ENCODE measurements around the gene PPEF1.
"Not testable (repeated sequence)": the region's sequence is repeated elsewhere in the genome, so short reads cannot be mapped to it uniquely, and the experiment has no call there.

Gene PPEF1

DNA sequence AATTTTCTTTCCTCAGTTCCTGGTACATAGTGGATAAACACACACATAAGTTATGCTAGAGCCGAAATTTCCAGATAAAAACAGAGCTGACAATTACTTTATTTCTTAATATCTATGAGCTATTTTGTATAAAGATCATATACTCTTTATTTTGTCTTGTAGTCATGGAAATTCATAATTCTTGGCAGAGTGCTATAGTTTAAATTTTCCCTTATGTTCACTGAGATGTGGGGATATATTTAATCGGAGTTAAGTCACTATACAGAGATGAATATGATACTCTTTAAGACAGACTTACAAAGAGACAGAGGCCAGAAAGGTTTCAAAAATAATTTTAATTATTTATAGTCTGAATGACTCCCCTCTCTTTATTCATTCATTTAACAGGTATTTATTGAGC lies 89.7 kb downstream of the PPEF1 start:
- no peak for DNase-seq (ENCODE audit: low spot score)

DNA sequence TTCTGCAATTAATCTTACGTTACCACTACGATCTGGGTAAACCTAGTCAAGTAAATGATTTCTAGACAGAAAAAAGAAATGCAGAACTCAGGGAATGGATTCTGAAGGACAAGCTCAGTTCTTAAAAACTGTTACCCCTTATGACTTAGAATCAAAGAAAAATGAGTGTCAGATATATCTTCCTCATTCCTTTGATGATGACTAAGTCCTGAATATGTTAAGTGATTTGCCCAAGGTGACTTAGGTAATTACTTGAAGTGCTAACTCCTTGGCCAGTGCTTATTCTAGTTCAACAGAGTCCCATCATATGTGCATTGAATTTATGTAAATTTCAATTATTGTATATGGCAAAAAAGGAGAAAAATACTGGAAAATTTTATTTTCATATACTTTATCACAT lies 92.5 kb downstream of the PPEF1 start:
- DNase-seq (ENCODE audit: low spot score): no peak

DNA sequence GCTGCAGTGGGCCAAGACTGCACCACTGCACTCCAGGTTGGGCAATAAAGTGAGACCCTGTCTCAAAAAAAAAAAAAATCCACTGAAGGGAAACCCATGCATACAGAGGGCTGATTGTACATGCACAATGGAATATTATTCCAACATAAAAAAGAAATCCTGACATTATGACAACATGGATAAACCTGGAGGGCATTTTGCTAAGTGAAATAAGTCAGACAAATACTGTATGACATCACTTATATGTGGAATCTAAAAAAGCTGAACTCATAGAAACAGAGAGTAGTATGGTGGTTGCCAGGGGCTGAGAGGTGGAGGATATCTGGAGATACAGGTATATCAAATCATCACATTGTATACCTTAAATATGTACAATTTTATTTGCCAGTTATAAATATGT lies 102.2 kb downstream of the PPEF1 start:
- DNase-seq (ENCODE audit: low spot score): no peak

DNA sequence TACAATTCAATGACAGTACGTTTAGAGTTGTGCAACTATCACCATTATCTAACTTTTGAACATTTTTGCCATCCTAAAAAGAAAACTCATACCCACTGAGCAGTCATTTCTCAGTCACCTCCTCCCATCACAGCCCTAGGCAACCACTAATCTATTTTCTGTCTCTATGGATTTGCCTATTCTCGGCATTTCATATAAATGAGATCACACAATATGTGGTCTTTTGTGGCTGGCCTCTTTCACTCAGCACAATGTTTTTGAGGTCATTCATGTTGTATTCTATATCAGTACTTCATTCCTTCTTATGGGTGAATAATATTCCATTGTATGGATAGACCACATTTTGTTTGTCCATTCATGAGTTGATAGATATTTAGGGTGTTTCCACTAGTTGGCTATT lies 103.0 kb downstream of the PPEF1 start:
- no peak for DNase-seq (ENCODE audit: low spot score)

DNA sequence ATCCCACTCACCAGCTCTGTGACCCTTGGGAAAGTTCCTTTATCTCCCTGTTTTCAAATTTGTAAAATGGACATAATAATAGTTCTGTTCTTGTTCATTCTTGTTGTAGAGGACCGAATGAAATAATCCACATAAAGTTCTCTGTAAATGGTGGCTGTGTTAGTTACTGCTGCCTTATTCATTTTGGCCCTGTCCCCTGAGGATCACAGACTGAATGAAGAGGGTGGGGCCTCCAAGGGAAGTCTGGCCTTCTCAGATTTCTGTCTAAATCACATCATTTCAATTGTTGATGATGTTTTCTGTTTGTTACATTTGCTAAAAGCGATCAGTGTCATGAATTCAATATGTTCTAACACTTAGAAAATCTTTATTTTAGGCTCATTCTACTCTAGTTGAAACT lies 117.9 kb downstream of the PPEF1 start:
- DNase-seq (ENCODE audit: low spot score): no peak

DNA sequence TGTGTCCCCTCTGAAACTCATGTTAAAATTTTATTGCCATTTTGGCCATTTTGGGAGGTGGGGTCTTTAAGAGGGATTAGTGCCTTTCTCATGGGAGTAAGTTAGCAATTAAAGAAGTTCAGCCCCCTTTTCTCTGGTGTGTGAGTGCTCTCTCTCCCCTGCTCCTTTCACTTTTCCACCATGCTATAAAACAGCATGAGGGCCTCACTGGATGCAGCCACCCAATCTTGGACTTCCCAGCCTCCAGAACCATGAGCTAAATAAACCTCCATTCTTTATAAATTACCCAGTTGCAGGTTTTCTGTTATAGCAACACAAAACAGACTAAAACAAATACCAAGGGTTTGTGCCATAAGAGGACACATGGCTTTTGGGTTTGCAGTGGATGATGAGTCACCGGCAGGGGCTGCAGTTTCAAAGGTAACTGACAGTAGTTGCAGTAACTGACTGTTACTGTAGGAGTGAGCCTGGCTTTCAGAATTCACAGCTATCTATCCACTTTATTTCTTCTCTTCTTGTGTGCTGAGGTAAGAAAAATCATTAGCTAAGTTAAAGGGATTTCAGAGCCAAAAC lies 121.5 kb downstream of the PPEF1 start:
- no peak for DNase-seq (ENCODE audit: low spot score)

DNA sequence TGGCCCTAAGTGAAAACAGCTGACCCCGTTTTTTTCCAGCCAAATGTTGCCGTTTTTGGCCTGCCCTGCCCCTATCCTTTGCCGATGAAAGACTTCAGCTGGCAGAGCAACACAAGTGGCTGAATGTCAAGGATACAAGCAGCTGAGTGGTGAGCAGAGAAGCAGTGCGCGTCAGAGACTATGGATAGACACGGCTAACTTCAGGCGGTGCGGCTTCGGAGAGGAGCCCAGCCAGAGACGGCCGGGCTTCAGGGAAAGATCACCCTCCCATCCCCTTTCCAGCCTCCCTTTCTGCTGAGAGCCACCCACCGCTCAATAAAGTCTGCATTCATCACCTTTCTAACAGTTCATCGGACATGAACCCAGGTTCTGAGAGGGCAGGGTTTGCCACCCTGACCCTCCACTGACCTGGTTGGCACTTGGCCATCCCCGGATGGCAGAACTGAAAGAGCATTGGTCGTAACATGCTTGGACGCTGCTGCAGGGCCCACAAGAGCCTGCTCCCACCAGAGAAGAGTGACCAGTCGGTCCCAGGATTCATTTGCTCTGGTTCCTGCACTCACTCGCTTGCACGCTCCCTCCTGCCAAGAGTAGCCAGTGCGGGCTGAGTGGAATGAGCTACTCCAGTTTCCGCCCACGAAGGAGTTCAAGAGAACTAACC lies 125.8 kb downstream of the PPEF1 start:
- peak; percentile 2 for DNase-seq (ENCODE audit: low spot score)

DNA sequence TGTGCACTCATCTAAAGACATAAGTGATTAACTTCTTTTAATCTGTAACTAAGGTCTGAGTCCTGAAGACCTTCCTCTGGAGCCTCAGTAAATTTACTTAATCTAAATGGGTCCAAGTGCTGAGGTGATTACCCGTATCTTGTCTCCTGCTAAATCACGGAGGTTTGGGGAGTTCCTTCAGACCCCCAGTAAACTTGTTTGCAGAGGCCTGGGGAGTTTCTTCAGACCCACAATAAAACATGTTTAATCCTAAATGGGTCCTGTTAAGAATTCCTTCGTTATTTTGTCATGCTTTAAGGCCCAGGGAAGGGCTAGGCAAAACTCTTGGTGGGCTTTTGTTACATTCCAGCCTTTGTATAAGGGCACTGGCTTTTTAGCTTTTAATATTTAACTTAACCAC lies 140.5 kb downstream of the PPEF1 start:
- DNase-seq (ENCODE audit: low spot score): not testable (repeated sequence)

DNA sequence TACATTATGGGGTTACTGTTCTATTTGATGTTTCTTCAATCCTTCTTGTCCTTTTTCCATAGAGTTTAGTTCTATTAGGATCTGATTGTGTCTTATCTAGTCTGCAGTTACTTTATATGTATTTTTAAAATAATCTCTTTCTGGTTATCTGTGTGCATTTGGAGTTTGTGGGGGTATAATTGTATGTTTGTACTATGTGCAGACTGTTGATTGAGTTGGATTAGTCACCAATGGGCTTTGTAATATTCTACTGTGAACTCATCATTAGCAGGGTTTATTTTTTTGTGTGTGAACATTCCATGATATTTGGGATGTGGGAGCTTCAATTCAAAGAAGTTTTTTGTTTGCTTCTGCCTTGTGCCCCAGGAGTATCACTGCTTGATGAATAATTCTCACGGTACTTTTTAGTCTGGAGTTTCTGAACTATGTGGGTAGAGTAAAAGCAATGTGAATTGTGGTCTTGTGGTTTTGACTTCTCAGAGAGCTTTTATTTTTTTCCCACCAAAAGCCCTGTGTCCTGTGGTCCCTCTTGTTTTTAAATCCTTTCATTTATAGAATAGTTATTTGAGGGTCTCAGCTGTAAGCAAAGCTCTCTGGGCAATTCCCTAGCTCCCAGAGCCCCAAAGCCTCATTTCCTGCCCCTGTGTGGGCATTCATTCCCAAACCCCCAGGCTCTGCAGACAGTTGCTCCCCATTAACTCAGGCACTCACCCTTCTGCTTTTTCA lies 148.6 kb downstream of the PPEF1 start:
- DNase-seq (ENCODE audit: low spot score): no peak

DNA sequence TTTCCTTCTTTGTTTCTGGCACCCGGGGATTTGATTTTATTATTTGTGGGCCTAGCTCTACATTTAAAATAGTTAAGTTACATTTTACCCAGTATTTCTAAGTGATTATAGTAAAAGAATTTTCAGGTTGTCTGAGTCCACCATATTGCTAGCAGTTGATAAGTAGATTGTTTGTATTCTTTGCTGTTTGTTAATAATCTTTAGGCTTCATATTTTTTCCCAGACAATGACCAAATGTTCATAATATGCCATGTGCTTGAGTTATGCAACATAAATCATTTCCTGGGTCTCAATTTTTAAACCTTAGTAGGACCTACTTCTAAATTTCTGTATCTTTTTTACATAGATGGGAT lies 149.2 kb downstream of the PPEF1 start:
- no peak for DNase-seq (ENCODE audit: low spot score)

DNA sequence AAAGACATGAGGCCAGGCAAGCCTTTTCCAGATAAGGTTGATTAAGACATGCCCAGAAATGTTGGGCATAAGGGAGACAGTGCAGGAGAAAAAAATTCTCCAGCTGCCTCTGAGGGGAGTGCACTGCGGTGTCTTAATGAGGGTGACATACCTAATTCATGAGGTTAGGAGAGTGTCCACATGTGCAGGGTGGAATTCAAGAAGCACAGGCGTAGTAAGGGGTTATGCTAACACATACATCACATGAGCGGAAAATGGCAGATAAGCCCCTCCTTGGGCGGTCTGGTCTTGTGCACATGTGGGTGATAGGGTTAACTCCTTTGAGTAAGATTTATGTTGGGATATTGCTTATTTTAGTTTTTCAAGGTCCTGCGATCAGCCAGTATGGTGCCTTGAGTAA lies 154.1 kb downstream of the PPEF1 start:
- no peak for DNase-seq (ENCODE audit: low spot score)

DNA sequence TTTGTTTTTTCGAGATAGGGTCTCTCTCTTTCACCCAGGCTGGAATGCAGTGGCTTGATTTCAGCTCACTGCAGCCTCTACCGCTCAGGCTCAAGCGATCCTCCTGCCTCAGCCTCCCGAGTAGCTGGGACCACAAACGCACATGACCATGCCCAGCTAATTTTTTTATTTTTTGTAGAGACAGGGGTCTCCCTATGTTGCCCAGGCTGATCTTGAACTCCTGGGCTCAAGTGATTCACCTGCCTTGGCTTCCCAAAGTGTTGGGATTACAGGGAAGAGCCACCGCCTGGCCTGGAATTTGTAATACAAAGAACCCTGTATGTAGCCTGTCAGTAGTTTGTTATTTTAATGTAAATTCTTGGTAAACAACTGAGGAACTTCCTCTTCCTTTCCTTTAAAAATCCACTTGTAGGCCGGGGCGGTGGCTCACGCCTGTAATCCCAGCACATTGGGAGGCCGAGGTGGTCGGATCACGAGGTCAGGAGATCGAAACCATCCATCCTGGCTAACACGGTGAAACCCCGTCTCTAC lies 157.0 kb downstream of the PPEF1 start:
- DNase-seq (ENCODE audit: low spot score): no peak

DNA sequence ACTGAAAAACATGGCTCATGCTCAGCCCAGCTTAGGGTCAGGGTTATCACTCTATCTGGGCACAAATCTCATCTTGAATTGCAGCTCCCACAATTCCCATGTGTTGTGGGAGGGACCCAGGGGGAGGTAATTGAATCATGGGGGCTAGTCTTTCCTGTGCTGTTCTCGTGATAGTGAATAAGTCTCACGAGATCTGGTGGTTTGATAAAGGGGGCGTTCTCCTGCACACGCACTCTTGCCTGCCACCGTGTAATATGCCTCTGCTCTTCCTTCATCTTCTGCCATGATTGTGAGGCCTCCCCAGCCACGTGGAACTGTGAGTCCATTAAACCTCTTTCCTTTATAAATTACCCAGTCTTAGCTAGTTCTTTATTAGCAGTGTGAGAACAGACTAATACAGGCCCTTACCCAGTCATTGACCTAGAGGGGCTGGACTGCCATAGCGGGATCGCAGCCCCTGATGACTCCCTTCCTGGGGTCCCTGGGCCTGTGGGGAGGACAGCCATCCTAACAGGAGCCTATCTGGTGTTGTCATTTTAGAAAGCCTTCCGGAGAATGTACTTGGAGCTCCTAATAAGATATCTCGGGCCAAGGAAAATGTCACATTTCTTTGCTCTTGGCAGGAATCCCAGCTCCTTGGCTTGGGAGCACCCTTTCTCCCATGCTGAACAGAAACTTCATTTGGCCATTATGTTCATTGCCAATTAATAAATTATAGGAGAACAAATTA lies 163.9 kb downstream of the PPEF1 start:
- no peak for DNase-seq (ENCODE audit: low spot score)

DNA sequence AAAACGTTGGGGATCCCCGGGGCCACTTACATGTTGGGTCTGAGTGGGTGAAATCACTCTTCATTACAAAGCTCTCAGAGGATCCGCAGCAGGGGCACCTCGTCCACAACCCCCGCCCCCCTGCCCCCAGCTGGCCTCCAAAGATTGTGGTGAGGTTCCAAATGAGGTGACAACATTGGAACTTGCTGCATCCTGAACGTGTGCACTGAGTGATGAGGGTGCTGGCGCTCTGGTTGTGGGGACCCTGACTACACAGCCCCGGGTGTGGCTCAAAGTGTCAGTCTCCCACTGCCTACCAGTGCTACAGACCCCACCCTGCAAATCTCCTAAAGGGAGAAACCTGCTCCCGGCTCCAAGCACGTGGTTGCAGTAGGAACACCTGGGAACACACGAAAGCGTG lies 164.5 kb downstream of the PPEF1 start:
- DNase-seq (ENCODE audit: low spot score): no peak

DNA sequence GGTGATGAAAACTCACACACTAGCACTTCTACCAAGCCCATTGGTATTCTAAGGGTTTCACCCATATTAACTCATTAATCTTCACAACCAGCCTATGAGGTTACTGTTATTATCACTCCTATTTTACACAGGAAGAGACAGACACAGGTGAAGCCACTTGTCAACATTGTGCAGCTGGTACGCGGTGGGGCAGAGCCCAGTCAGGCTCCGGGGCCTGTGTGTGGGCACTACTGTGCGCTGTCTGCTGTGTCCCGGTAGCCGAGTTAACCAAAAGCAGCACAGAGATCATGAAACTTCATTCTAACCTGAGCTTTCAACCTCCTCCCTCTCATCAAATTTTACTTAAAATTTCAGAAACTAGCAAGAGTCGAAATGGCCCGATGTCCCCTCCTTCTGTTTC lies 165.2 kb downstream of the PPEF1 start:
- DNase-seq (ENCODE audit: low spot score): no peak

DNA sequence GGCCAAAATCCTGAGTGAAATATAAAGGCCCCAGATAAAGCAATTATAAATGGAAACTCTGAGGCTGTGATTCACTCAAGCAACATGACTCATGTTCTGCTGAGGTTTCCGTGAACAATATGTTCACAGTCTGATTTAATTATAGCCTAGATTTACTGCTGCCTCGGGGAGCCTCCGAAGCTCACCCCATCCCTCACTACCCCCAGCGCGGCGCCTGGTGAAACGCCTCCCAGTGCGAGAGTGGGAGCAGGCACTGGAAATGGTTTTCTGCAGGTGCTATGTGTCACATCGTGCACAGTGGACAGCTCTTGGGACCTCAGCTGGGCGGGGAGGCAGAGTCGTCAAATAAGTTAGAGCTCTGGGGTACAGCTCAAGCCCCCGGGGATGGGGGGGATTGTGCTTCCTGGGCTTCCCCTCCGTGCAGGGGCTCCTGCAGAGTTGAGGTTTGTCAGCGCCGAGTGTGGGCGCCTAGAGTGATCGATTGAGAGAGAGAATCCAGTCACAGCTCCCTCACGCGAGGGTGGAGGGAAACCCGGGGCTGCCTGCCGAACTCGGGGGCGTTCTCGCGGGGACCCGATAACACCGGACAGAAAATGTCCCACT lies 165.8 kb downstream of the PPEF1 start:
- DNase-seq (ENCODE audit: low spot score): no peak

DNA sequence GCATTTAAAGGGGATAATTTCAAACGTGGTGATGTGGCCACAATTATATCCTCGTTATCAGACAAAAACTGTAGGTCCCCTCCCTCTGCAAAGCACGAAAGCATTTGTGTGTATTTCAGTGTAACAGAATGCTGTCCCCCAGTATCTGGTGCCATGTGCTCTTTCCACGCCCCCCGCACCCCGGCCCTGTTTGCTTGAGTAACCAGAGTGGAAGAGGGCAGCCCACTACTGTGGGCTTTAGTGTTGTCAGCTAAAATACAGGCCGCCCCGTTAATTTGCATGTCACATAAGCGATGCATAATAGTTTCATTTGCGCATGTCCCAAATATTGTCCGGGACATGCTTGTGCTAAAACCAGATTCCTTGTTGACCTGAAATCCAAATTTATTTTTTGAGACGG lies 166.4 kb downstream of the PPEF1 start:
- no peak for DNase-seq (ENCODE audit: low spot score)

DNA sequence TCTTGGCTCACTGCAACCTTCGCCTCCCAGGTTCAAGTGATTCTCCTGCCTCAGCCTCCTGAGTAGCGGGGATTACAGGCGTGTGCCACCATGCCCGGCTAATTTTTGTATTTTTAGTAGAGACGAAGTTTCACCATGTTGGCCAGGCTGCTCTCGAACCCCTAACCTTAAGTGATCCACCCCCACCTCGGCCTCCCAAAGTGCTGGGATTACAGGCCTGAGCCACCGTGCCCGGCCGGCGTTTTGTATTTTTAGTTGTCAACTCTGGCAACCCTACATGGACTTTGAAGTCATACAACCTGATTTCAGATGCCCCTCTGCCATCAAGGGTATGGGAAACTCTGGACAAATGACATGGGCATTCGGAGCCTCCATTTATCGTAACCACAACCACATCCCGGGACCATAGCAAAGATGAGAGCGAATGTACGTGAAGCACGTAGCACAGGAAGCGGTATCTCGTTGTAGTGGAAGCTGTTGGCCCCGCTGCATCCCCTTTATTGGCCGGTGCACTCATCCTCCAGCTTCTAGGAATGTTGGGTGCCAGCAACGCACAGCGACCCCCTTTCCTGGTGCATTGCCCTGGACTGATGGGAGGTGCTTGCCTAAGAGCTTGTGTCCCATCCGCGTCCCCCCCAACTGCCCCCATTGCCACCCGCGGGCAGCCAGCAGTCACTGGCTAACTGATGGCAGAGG lies 167.3 kb downstream of the PPEF1 start:
- no peak for DNase-seq (ENCODE audit: low spot score)

DNA sequence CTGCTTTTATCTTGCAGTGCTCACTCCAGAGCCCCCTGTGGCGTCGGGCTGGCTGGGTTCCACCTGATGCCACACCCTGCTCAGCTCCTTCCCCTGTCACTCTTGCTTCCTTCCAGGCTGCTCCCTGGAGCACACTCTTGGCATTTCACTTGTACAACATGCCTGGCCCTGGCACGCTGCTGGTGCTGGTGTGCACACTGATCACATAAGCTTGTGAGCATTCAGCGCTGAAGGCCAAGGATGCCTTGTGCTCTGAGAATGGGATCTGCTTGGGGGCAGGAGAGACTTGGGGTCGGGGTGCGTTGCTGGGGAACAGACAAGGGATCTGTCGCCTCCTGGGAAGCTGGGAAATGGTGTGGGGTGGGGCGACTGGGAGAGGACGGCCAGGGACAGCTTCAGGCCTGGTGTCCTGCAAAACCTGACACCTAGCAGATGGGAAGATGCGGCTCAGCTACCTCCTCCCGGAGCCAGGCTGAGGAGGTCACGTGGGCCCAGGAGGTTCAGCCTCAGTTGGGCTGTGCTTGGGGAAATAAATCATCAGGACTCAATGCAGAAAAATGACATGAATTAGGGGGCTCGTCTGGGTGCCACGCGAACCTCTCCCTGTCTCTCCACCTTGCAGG lies 167.9 kb downstream of the PPEF1 start:
- no peak for DNase-seq (ENCODE audit: low spot score)

DNA sequence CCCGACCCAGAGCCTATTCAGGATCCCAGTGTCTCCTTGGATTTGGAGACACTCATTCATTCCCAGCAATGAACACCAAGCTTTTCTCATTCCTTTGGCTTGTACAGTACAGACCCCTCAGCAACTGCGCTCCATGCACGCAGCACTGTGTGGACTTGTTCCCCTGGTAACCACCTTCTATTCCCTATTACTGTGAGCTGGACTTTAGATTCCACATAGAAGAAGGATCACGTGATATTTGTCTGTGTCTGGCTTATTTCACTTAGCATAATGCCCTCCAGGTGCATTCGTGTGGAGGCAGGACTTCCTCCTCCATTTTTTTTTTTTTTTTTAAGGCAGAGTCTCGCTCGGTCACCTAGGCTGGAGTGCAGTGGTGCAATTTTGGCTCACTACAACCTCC lies 170.0 kb downstream of the PPEF1 start:
- no peak for DNase-seq (ENCODE audit: low spot score)
